ENCODE results near the gene ASTN2.

Gene ASTN2

DNA sequence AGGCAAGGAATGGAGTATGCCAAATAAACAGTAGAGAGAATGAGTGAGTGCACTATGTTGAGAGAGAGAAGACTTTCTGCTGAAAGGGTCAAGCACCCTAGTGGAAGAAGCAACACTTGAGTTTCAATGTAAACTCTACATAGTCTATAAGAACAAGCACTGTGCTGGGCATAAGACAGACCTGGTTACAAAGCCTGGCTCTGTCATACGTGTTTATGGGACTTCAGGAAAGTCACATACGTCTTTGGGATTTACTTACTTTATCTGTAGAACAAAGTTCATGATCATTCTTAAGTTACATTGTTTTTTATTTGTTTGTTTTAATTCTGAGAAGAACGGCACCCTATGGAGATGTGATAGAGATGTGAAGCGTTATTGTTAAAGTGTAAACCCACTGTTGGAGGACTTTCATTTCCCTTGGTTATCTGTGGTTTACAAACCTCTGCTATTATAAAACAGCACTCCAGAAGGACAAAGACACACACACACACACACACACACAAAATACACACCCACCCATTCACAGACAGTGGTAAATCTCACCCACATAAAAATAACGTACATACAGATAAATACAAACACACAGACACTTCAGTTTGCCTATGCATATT is 798.4 kb downstream of the ASTN2 start:
- no peak for DNase-seq (ENCODE audit: low read depth)

DNA sequence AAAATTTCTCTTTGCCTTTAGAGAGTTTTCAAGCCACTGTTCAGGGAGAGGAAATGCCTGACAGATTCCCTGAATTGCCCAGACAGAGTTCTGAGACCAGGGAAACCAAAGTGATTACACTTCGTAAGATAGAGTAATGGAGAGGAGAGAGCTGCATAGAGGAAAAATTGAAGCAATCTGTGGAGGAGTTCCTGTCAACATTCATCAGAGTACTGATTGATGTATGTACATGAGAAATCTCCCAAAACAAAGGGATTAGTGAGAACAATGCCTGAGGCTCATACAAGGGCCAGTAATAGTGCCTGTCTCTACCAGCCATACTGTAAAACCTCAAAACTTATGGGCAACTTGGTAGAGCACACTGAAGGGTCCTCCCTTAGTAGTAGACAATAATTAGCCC is 806.8 kb downstream of the ASTN2 start:
- no peak for DNase-seq (ENCODE audit: low read depth)

DNA sequence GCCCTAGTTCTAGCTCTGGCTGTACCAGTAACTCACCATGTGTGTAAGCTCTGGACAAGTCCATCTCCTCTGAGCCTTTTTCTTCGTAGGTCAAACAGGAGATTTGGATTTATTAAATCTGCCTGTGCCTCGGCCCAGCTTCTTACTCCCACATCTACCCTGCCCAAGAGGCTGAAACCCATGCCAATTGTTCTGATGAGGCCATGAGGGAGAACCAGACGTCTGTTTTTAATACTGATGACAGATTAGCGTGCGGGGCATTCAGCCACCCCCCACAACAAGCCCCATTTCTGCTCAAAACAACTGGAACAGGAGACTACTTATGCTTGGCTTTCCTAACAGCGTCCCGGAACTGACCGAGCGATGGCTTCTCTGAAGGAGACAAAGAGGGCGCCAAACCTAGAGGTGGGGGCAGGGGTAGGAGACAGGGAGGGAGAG is 808.9 kb downstream of the ASTN2 start:
- DNase-seq (ENCODE audit: low read depth): no peak

DNA sequence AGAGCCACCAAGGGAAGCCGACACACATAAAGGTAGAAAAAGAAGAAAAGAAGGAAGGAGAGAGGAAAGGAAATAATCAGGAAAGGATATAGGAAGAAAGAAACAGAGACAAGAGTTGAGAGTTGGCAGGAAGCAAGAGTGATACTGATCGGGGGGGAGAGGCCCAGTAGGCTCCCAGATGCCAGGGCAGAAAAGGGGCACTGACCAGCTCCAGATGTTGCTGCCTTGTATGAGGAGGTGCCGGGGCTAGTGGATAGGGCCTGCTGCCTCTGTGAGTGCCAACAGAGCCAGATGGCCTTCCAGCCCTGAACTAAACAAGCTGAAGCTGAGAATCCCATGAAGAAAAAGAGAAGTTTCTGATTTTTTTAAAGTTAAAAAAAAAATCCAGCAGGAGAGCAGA is 809.8 kb downstream of the ASTN2 start:
- DNase-seq (ENCODE audit: low read depth): no peak

DNA sequence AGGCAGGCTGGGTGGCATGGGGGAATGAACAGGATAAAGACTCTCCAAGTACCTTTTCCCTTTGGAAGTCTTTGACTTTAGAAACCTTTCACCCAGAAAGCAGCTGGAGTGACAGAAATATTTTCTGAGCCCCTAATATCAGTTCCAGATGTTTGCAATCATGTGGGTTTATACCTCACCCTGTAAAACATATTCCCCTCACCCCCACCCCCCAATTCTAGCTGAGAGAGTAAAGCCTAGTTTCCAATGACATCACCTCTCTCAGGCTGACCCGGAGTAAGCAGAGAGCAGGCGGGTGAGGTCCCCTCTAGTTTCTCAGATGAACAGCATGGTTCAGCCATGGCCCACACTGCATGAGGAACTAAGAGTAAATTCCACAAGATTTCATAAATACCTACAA is 810.6 kb downstream of the ASTN2 start:
- DNase-seq (ENCODE audit: low read depth): no peak

GRCh38 chr9:116599342-116599884 is 815.4 kb downstream of the ASTN2 start:
- no peak for DNase-seq (ENCODE audit: low read depth)

GRCh38 chr9:116596646-116597045 is 818.2 kb downstream of the ASTN2 start:
- DNase-seq (ENCODE audit: low read depth): no peak

DNA sequence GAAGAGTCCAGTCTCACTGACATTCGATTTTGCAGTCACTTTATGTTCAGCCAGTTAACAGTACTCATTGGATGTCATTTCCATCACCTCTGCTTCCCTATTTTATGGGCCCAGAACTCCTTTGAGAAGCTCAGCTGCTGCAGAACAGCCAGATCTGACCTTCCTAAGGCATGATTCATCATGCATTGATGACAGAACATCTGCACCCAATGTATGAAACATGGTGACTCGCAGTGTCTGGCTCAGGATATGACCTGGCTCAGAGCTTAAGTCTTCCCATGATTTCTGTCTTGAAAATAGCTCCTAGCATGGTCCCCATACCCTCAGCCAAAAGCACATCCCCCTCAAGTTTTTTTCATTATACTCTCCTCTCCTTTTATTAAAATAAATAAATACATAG is 820.3 kb downstream of the ASTN2 start:
- DNase-seq (ENCODE audit: low read depth): no peak

GRCh38 chr9:116592970-116593369 is 821.9 kb downstream of the ASTN2 start:
- DNase-seq (ENCODE audit: low read depth): no peak

GRCh38 chr9:116589392-116590354 is 825.2 kb downstream of the ASTN2 start:
- no peak for DNase-seq (ENCODE audit: low read depth)

DNA sequence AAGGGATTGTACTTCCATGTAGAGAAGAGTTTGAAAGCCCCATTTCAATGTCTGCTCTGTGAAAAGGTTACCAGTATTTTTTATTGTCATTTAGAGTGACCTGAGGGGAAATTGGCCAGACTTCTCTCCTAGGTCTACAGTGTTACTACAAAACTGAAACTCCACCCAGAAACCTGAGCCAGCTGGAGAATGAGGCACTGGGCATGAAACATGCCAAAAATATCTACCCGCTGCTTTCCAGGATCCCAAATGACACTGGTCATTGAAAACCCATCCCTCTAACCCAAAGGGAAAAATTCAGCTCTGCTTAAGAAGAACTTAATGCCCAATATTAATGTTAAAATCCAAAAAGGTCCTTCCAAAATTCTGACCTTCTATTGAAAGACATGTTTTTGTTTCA is 826.9 kb downstream of the ASTN2 start:
- DNase-seq (ENCODE audit: low read depth): no peak

GRCh38 chr9:116585896-116586295 is 829.0 kb downstream of the ASTN2 start:
- DNase-seq (ENCODE audit: low read depth): no peak

DNA sequence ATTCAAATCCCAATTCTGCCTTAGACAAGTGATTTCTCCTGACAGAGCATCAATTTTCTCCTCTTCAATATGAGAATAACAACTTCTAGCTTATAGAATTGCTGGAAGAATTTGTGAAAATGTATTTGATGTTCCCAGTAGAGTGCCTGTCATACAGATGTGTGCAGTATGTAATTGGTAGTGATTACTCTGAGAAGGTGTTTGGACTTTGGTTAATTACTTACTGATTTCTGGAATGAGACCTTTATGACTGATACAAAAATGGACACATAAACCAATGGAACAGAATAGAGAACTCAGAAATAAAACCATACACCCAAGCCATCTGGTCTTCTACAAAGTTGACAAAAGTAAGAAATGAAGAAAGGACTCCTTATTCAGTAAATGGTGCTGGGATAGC is 829.7 kb downstream of the ASTN2 start:
- DNase-seq (ENCODE audit: low read depth): no peak

- no peak for DNase-seq (ENCODE audit: low read depth)
Observed at GRCh38 chr9:116580853-116581252, 834.0 kb downstream of the ASTN2 start.

- DNase-seq (ENCODE audit: low read depth): no peak
Observed at GRCh38 chr9:116576386-116576785, 838.5 kb downstream of the ASTN2 start.

DNA sequence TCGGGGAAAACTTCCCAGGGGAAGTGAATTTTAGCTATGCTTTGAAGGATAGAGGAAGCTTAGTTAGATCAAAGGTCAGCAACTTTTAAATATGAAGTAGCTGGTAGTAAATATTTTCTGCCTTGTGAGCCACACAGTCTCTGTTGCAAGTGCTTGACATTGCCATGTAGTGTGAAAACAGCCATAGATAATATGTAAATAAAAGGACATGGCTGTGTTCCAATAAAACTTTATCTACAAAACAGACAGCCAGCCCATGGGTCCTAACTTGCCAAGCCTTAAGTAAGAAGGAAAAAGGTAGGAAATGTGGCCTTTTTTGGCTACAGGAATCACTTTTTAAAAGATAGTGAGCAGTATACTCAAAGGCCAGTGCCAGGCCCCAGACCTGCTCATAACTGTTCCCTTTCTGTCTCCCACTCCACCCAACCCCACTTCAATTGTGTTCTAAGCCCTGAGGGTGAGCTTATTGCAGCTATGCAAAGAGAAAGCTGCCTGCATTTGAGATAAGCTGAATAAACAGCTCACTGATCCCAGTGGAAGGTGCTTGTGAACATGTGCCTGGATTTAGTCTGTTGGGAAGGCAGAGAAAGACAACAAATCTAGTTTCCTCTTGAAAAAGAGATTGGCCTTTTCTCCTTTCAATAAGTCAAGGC is 840.7 kb downstream of the ASTN2 start:
- no peak for DNase-seq (ENCODE audit: low read depth)

- DNase-seq (ENCODE audit: low read depth): no peak
Observed at GRCh38 chr9:116572095-116572748, 842.6 kb downstream of the ASTN2 start.

GRCh38 chr9:116569111-116569510 is 845.7 kb downstream of the ASTN2 start:
- no peak for DNase-seq (ENCODE audit: low read depth)

DNA sequence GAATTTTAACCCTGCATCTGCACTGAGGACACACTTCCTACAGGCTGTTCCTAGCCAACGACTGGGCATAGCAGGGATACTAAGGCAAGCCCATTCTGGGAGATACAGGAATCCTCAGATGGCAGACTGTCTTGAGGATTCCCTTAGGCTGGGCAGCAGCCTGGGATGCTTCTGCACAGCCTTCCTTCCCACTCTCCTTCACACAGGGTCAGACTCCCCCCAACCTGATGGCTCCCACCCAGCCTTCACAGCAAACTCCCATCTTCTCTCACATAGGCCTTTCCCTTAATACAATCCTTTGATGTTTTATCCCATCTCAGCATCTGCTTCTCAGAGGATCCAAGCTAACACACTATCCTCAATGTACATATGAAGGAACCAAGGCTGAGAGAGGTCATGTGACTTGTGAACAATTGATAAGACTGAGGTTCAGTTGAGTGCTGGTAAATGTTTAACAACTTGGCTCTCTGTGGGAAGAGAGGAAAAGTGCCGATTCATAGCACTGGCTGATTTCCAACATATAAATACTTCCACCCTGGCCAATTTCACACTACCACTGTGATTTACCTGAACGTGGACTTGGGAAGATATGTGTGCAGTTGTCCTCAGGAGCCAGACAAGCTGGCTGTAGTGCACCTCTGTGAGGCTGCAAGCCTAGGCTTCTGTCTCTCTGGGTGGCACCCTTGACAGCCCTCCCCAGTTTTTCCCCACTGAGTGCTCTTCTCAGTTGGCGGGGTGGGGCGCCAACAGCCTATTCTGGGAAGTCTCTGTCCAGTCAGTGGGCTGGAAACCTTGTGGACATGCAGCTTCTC is 848.0 kb downstream of the ASTN2 start:
- no peak for DNase-seq (ENCODE audit: low read depth)

- no peak for DNase-seq (ENCODE audit: low read depth)
Observed at GRCh38 chr9:116565986-116566385, 848.9 kb downstream of the ASTN2 start.

DNA sequence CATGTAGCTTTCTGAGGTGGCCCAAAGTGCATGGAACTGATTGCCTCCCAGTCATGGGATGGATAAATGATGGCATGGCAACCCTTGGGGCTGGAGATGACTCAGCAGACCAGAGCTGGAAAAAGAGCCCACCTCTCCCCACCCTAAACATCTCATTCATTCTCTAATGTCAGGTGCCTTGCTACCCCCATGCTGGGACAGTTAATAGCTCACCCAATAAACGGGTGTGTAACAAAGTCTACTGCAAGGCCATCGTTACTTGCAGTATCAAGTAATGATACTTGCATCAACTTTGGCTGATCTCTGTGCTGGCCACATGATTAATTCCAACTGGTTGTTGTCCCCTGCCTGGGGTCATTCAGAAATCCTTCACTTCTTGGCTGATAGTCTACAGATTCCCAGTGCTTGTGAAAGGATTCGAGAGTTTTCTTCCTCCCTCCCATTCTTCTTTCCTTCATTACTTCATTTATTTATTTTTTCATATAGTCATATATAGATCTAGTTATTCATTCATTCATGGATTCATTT is 850.5 kb downstream of the ASTN2 start:
- DNase-seq (ENCODE audit: low read depth): no peak
